Measurements from ENCODE around the gene ARHGAP30. TPM values are rescaled to one million over a fixed set of nuclear protein-coding genes. Genes with fewer than 3 reads are reported as not detected.

The ARHGAP30 gene
- total and polyA plus RNA-seq, 2 experiments from 2014 or later = 0.21 TPM; not detected in 1

DNA sequence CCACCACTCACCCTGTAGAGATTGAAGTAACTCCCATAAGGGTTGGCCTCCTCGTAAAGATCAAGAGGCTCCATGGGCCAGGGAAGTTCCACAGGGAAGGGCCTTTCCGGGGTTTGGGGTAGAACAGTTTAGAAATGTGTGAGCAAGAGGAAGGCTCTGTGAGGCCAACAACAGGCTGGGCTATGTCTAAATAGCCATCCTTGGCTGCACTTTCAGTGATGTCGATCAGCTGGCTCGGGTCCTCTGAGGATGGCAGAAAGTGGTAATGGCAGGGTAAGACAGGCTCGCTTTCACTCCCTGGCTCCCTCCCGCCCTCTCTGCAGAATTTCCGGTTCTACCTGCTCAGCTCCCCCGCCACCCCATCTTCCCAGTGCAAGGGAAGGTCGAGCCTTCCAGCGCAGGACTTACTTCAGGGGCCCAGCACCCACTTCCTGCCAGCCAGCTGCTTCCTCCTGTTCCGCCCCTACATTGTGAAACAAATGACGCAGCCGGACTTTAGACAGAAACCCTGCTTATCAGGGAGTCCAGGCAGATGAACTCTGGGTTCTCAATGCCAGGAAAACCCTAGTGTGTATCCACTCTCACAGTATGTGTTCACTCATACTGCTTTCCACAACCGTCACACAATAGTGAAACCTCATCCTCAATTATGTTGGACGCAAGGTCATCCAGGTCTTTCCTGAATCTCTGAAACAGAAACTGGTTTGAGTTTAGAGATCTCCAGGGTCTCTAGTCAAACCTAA is 56.0 kb downstream of the ARHGAP30 start:
- H3K4me2 ChIP-seq (ENCODE audit: unreplicated experiment) = peak overlapping the region; percentile 20
- peak overlapping the region; percentile 59 for H2AFZ ChIP-seq

DNA sequence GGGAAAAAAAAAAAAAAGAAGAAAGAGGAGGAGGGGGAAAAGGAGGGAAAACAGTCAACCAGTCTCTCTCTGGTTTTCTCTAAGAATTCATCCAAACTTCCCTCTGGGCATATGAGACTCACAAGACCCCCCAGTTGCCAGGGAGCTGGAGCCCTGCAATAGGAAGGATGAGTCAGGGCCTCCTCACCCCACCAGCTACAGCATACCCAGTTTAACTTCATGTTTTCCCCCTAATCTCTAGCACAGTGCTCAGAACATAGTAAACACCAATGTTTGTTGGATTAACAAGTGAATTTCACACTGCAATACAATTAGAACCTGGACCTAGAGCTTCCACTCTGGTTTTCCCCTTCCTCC is 56.6 kb downstream of the ARHGAP30 start:
- Histone ChIP-seq H3K4me3 (no peak overlapping the region), H3K9ac (no peak overlapping the region), H2AFZ (peak overlapping the region; percentile 59), H3K79me2 (ENCODE audit: insufficient read depth) (no peaks in the 10 kb centered on the region), H3F3A (ENCODE audit: insufficient read depth) (no peaks in the 10 kb centered on the region), H3K9me3 (ENCODE audit: low read depth) (no peaks in the 10 kb centered on the region), H3K4me1 (ENCODE audit: insufficient read depth) (peaks cover 24% of the 10 kb centered on the region), H3K9me2 (ENCODE audit: insufficient read depth) (no peaks in the 10 kb centered on the region), H3K36me3 (ENCODE audit: low read depth) (no peaks in the 10 kb centered on the region), H3K27me3 (replicated peaks; ENCODE audit: insufficient read depth) (no peaks in the 10 kb centered on the region), H3K27ac (no peak overlapping the region), H3K4me2 (ENCODE audit: unreplicated experiment) (peak overlapping the region; percentile 20), H4K20me1 (ENCODE audit: insufficient read depth) (no peaks in the 10 kb centered on the region)
- in situ Hi-C loops (cut with MboI) = no loop called here
- peak; percentile 39 for DNase-seq
- TF ChIP-seq EZH2 (IDR thresholded peaks at IDR 0.05; ENCODE audit: insufficient read depth, poor library complexity, severe bottlenecking) = no peak
- TF ChIP-seq EZH2phosphoT487 (IDR thresholded peaks at IDR 0.05; ENCODE audit: insufficient read depth, low read depth) = no peak

More for the DNA sequence above, 56.0 kb downstream of the ARHGAP30 start:
- Histone ChIP-seq H3K4me1 (ENCODE audit: insufficient read depth) (peaks cover 23% of the 10 kb centered on the region), H3K27ac (0 out of 2 replicates have a peak overlapping the region, but pooled peaks have one; percentile 15), H3K36me3 (ENCODE audit: low read depth) (no peaks in the 10 kb centered on the region), H3K9ac (no peak overlapping the region), H3K9me2 (ENCODE audit: insufficient read depth) (no peaks in the 10 kb centered on the region), H3K9me3 (ENCODE audit: low read depth) (no peaks in the 10 kb centered on the region), H4K20me1 (ENCODE audit: insufficient read depth) (no peaks in the 10 kb centered on the region), H3F3A (ENCODE audit: insufficient read depth) (no peaks in the 10 kb centered on the region), H3K79me2 (ENCODE audit: insufficient read depth) (no peaks in the 10 kb centered on the region), H3K4me3 (no peak overlapping the region), H3K27me3 (replicated peaks; ENCODE audit: insufficient read depth) (no peaks in the 10 kb centered on the region)
- DNase-seq = peak; percentile 64
- TF ChIP-seq EZH2 (IDR thresholded peaks at IDR 0.05; ENCODE audit: insufficient read depth, poor library complexity, severe bottlenecking) (no peak), EZH2phosphoT487 (IDR thresholded peaks at IDR 0.05; ENCODE audit: insufficient read depth, low read depth) (no peak)
- in situ Hi-C loops (cut with MboI) = no loop called here
- WGBS, 2 experiments (ENCODE audit: low coverage in 1 of 2, low lambda C conversion rate in 2 of 2, missing lambda C conversion rate in 2 of 2) = 65% methylated on average over 15 of the region's 15 CpGs

DNA sequence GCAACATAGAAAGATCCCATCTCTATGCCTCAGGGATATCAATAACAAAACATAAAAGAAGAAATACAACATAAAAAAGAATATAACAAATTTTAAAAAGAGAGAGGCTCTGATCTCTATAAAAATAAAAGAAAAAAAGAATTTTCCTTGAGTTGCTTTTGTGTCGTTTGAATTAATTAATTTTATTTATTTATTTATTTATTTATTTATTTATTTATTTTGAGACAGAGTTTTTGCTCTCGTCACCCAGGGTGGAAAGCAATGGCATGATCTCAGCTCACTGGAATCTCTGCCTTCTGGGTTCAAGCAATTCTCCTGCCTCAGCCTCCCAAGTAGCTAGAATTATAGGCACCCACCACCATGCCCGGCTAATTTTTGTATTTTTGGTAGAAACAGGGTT is 57.3 kb downstream of the ARHGAP30 start:
- no peak overlapping the region for H3K27ac ChIP-seq
- no peaks in the 10 kb centered on the region for H3K79me2 ChIP-seq (ENCODE audit: insufficient read depth)
- WGBS, 2 experiments (ENCODE audit: low coverage in 1 of 2, low lambda C conversion rate in 2 of 2, missing lambda C conversion rate in 2 of 2) = 57 to 77% methylated on average over 3 of the region's 3 CpGs

DNA sequence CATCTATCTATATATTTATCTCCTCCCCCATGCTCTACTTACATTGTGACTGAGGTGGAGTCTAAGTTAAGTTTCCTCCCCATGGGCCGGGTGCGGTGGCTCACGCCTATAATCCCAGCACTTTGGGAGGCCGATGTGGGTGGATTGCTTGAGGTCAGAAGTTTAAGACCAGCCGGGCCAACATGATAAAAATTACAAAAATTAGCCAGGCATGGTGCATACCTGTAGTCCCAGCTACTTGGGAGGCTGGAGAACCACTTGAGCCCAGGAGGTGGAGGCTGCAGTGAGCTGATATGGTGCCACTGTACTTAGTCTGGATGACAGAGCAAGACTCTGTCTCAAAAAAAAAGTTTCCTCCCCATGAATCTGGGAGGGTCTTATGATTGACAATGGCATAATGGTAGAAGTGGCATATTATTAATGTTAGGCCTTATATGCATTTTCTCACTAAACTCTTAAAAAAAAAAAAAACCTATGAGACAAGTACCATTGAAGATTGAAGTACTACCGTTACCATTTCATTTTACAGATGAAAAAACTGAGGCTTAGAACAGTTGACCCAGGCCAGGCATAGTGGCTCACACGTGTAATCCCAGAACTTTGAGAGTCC is 60.0 kb downstream of the ARHGAP30 start:
- DNase-seq = no peak
- H2AFZ ChIP-seq = no peak overlapping the region
- in situ Hi-C loops (cut with MboI) = no loop called here
- H3K9me2 ChIP-seq (ENCODE audit: insufficient read depth) = no peaks in the 10 kb centered on the region
- no peaks in the 10 kb centered on the region for H4K20me1 ChIP-seq (ENCODE audit: insufficient read depth)
- no peak overlapping the region for H3K27ac ChIP-seq
- H3K4me1 ChIP-seq (ENCODE audit: insufficient read depth) = peaks cover 24% of the 10 kb centered on the region
- H3K36me3 ChIP-seq (ENCODE audit: low read depth) = no peaks in the 10 kb centered on the region
- no peak overlapping the region for H3K4me3 ChIP-seq
- WGBS, 2 experiments (ENCODE audit: low coverage in 1 of 2, low lambda C conversion rate in 2 of 2, missing lambda C conversion rate in 2 of 2) = 79 to 84% methylated on average over 7 of the region's 7 CpGs
- TF ChIP-seq EZH2 (IDR thresholded peaks at IDR 0.05; ENCODE audit: insufficient read depth, poor library complexity, severe bottlenecking) (no peak), EZH2phosphoT487 (IDR thresholded peaks at IDR 0.05; ENCODE audit: insufficient read depth, low read depth) (no peak)
- no peaks in the 10 kb centered on the region for H3K9me3 ChIP-seq (ENCODE audit: low read depth)
- H3K9ac ChIP-seq = no peak overlapping the region
- no peaks in the 10 kb centered on the region for H3K27me3 ChIP-seq (replicated peaks; ENCODE audit: insufficient read depth)
- H3F3A ChIP-seq (ENCODE audit: insufficient read depth) = no peaks in the 10 kb centered on the region
- H3K4me2 ChIP-seq (ENCODE audit: unreplicated experiment) = no peak overlapping the region
- no peaks in the 10 kb centered on the region for H3K79me2 ChIP-seq (ENCODE audit: insufficient read depth)

More for the DNA sequence above, 57.3 kb downstream of the ARHGAP30 start:
- Histone ChIP-seq H3K4me1 (ENCODE audit: insufficient read depth) (peaks cover 24% of the 10 kb centered on the region), H3K4me3 (no peak overlapping the region), H3K36me3 (ENCODE audit: low read depth) (no peaks in the 10 kb centered on the region), H3K9me3 (ENCODE audit: low read depth) (no peaks in the 10 kb centered on the region), H3K9me2 (ENCODE audit: insufficient read depth) (no peaks in the 10 kb centered on the region), H3K4me2 (ENCODE audit: unreplicated experiment) (no peak overlapping the region), H2AFZ (no peak overlapping the region), H3K27me3 (replicated peaks; ENCODE audit: insufficient read depth) (no peaks in the 10 kb centered on the region), H3F3A (ENCODE audit: insufficient read depth) (no peaks in the 10 kb centered on the region), H3K9ac (no peak overlapping the region), H4K20me1 (ENCODE audit: insufficient read depth) (no peaks in the 10 kb centered on the region)
- in situ Hi-C loops (cut with MboI) = no loop called here
- DNase-seq = no peak
- no peak for TF ChIP-seq EZH2 (IDR thresholded peaks at IDR 0.05; ENCODE audit: insufficient read depth, poor library complexity, severe bottlenecking)
- no peak for TF ChIP-seq EZH2phosphoT487 (IDR thresholded peaks at IDR 0.05; ENCODE audit: insufficient read depth, low read depth)
